HepG2 (cell line): Measurements from ENCODE around the gene ZNF284. TPM values are rescaled to one million over a fixed set of nuclear protein-coding genes. Genes with fewer than 3 reads are reported as not detected.

Experiments used
- GPN1 ChIP-seq: sonication (generic); formaldehyde crosslinking; IDR thresholded peaks from 2 replicates; pipeline ENCODE4 v1.5.1; 2020; ENCODE audit warnings: missing genetic modification reagents, borderline replicate concordance
- NFKB2 ChIP-seq: sonication (generic); formaldehyde crosslinking; IDR thresholded peaks from 2 replicates; pipeline ENCODE4 v1.4.0; 2020; ENCODE audit warnings: missing genetic modification reagents, borderline replicate concordance
- SMYD3 ChIP-seq: sonication (generic); formaldehyde crosslinking; IDR thresholded peaks from 2 replicates; pipeline ENCODE4 v1.8.1; 2023; ENCODE audit warnings: mild to moderate bottlenecking, missing genetic modification reagents
- ZMAT3 ChIP-seq: sonication (generic); formaldehyde crosslinking; conservative IDR thresholded peaks from 2 replicates; pipeline ENCODE4 v1.7.0; 2021; ENCODE audit warnings: missing genetic modification reagents
- ZNF670 ChIP-seq: sonication (generic); formaldehyde crosslinking; IDR thresholded peaks from 2 replicates; pipeline ENCODE4 v1.8.0; 2022; ENCODE audit warnings: mild to moderate bottlenecking, missing genetic modification reagents, borderline replicate concordance
- polyA plus RNA-seq, 8 experiments: library from polyadenylated mRNA; depleted of rRNA in 3 of 8; stranded (reverse) in 7 of 8; unstranded in 1 of 8; fragments of >200 nt; fragmentation: Illumina TruSeq in 4 of 8; extraction: Trizol in 4 of 8; gene quantifications; 2 replicates each; pipeline versions ENCODE4 v1.2.1 to v1.2.3, GENCODE V29; 2011 to 2016; ENCODE audit warnings: low read depth in 4 of 8, missing spikeins in 1 of 8, mixed read lengths in 1 of 8; ENCODE audit not compliant: insufficient read depth in 1 of 8
- total RNA-seq, 5 experiments: library from RNA; depleted of rRNA; stranded (reverse); fragments of >200 nt; fragmentation: Illumina TruSeq; extraction: Trizol; gene quantifications; 2 replicates each; pipeline ENCODE4 v1.2.3, GENCODE V29; 2016; ENCODE audit warnings: low read depth in 1 of 5
- TF ChIP-seq, protein P1 (sequence below): sonication (generic); formaldehyde crosslinking; IDR thresholded peaks from 2 replicates; pipeline ENCODE4 v1.9.0; 2021; ENCODE audit warnings: missing genetic modification reagents, mild to moderate bottlenecking, borderline replicate concordance
- TF ChIP-seq, protein P2 (sequence below): sonication (generic); formaldehyde crosslinking; IDR thresholded peaks from 2 replicates; pipeline ENCODE4 v1.4.0; 2020; ENCODE audit warnings: missing genetic modification reagents
- TF ChIP-seq, protein P3 (sequence below): sonication (generic); formaldehyde crosslinking; IDR thresholded peaks from 2 replicates; pipeline ENCODE4 v1.9.0; 2021; ENCODE audit warnings: missing genetic modification reagents, borderline replicate concordance
- TF ChIP-seq, protein P4 (sequence below): sonication (generic); formaldehyde crosslinking; IDR thresholded peaks from 2 replicates; pipeline ENCODE4 v1.5.0; 2020; ENCODE audit warnings: mild to moderate bottlenecking, missing genetic modification reagents, moderate library complexity
- TF ChIP-seq, protein P5 (sequence below): sonication (generic); formaldehyde crosslinking; conservative IDR thresholded peaks from 2 replicates; pipeline ENCODE4 v1.4.0; 2020; ENCODE audit warnings: missing genetic modification reagents
- TF ChIP-seq, protein P6 (sequence below): sonication (generic); formaldehyde crosslinking; IDR thresholded peaks from 2 replicates; pipeline ENCODE4 v1.8.0; 2022; ENCODE audit warnings: mild to moderate bottlenecking, missing genetic modification reagents, borderline replicate concordance

ZNF284 gene
- total and polyA plus RNA-seq, 2 of the 13 experiments (the other 11 are each of a cell fraction or from before 2014, with no cell fraction given) = 1.2 to 2.3 TPM

DNA sequence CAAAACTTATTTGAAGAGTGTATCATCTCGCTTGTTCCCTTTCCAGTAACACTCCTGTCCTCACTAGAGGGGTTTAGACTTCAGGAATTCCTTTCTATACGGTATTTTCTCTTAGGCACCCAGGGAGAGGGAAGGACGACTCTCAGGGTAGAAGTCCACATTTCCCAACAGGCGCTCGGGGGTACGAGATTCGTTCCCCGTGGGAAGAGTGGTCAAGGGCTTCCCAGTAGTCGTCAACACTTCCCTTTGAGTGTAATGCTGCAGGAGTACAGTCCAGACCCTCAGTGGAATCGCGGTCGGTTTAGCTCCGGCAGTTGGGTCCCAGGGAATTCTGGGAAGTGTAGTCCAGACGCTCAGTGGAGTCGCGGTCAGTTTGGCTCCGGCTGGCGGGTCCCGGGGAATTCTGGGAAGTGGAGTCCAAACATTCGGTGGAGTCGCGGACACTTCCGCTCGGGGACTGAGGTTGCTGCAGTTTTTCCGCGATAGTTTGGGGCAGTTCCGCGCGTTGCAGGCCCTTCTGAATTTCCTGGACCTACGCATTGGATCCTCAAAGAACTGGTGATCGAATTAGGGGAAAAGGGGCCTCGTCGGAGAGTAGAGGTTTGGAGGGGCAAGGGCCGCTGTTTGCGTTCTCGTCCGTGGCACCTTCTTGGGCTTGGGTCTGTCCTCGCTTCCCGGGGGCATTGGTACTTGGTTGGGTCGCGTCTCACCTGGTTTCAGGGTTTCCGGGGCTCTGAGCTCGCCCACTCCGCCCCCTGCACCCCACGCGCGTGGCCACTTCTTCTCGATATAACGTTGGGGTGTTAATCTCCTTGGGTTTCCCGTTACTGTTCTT is 22.2 kb downstream of the ZNF284 start, which contains the start of gene ZNF224 (continued):
- TF ChIP-seq, protein P1, sequence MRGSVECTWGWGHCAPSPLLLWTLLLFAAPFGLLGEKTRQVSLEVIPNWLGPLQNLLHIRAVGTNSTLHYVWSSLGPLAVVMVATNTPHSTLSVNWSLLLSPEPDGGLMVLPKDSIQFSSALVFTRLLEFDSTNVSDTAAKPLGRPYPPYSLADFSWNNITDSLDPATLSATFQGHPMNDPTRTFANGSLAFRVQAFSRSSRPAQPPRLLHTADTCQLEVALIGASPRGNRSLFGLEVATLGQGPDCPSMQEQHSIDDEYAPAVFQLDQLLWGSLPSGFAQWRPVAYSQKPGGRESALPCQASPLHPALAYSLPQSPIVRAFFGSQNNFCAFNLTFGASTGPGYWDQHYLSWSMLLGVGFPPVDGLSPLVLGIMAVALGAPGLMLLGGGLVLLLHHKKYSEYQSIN = no peak
- TF ChIP-seq SMYD3 (CRISPR knock-in tag) (0 out of 2 replicates have a peak, but pooled peaks have one; percentile 35), GPN1 (CRISPR knock-in tag) (no peak), ZNF670 (CRISPR knock-in tag) (no peak), NFKB2 (CRISPR knock-in tag) (no peak), ZMAT3 (CRISPR knock-in tag) (peak; percentile 66; the same call in 1 of the 2 replicates)
- TF ChIP-seq, protein P2, sequence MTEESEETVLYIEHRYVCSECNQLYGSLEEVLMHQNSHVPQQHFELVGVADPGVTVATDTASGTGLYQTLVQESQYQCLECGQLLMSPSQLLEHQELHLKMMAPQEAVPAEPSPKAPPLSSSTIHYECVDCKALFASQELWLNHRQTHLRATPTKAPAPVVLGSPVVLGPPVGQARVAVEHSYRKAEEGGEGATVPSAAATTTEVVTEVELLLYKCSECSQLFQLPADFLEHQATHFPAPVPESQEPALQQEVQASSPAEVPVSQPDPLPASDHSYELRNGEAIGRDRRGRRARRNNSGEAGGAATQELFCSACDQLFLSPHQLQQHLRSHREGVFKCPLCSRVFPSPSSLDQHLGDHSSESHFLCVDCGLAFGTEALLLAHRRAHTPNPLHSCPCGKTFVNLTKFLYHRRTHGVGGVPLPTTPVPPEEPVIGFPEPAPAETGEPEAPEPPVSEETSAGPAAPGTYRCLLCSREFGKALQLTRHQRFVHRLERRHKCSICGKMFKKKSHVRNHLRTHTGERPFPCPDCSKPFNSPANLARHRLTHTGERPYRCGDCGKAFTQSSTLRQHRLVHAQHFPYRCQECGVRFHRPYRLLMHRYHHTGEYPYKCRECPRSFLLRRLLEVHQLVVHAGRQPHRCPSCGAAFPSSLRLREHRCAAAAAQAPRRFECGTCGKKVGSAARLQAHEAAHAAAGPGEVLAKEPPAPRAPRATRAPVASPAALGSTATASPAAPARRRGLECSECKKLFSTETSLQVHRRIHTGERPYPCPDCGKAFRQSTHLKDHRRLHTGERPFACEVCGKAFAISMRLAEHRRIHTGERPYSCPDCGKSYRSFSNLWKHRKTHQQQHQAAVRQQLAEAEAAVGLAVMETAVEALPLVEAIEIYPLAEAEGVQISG (CRISPR knock-in tag) = peak; percentile 95
- TF ChIP-seq, protein P3, sequence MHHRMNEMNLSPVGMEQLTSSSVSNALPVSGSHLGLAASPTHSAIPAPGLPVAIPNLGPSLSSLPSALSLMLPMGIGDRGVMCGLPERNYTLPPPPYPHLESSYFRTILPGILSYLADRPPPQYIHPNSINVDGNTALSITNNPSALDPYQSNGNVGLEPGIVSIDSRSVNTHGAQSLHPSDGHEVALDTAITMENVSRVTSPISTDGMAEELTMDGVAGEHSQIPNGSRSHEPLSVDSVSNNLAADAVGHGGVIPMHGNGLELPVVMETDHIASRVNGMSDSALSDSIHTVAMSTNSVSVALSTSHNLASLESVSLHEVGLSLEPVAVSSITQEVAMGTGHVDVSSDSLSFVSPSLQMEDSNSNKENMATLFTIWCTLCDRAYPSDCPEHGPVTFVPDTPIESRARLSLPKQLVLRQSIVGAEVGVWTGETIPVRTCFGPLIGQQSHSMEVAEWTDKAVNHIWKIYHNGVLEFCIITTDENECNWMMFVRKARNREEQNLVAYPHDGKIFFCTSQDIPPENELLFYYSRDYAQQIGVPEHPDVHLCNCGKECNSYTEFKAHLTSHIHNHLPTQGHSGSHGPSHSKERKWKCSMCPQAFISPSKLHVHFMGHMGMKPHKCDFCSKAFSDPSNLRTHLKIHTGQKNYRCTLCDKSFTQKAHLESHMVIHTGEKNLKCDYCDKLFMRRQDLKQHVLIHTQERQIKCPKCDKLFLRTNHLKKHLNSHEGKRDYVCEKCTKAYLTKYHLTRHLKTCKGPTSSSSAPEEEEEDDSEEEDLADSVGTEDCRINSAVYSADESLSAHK (CRISPR knock-in tag) = no peak
- TF ChIP-seq, protein P4, sequence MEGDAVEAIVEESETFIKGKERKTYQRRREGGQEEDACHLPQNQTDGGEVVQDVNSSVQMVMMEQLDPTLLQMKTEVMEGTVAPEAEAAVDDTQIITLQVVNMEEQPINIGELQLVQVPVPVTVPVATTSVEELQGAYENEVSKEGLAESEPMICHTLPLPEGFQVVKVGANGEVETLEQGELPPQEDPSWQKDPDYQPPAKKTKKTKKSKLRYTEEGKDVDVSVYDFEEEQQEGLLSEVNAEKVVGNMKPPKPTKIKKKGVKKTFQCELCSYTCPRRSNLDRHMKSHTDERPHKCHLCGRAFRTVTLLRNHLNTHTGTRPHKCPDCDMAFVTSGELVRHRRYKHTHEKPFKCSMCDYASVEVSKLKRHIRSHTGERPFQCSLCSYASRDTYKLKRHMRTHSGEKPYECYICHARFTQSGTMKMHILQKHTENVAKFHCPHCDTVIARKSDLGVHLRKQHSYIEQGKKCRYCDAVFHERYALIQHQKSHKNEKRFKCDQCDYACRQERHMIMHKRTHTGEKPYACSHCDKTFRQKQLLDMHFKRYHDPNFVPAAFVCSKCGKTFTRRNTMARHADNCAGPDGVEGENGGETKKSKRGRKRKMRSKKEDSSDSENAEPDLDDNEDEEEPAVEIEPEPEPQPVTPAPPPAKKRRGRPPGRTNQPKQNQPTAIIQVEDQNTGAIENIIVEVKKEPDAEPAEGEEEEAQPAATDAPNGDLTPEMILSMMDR = no peak
- TF ChIP-seq, protein P5, sequence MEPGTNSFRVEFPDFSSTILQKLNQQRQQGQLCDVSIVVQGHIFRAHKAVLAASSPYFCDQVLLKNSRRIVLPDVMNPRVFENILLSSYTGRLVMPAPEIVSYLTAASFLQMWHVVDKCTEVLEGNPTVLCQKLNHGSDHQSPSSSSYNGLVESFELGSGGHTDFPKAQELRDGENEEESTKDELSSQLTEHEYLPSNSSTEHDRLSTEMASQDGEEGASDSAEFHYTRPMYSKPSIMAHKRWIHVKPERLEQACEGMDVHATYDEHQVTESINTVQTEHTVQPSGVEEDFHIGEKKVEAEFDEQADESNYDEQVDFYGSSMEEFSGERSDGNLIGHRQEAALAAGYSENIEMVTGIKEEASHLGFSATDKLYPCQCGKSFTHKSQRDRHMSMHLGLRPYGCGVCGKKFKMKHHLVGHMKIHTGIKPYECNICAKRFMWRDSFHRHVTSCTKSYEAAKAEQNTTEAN (CRISPR knock-in tag) = peak; percentile 16; the same call in 1 of the 2 replicates
- TF ChIP-seq, protein P6, sequence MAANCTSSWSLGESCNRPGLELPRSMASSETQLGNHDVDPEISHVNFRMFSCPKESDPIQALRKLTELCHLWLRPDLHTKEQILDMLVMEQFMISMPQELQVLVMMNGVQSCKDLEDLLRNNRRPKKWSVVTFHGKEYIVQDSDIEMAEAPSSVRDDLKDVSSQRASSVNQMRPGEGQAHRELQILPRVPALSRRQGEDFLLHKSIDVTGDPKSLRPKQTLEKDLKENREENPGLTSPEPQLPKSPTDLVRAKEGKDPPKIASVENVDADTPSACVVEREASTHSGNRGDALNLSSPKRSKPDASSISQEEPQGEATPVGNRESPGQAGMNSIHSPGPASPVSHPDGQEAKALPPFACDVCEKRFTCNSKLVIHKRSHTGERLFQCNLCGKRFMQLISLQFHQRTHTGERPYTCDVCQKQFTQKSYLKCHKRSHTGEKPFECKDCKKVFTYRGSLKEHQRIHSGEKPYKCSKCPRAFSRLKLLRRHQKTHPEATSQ (CRISPR knock-in tag) = no peak
